Panc1 (cell line): Measurements from ENCODE around the gene UBAC2. TPM values are rescaled to one million over a fixed set of nuclear protein-coding genes. Genes with fewer than 3 reads are reported as not detected.

Experiments used
- ATAC-seq: fragments of 200-7000 bp; cut with Tn5 transposase; 2 replicates; pipeline ENCODE4 v1.9.1; 2020; ENCODE audit warnings: mild to moderate bottlenecking, moderate library complexity
- BruUV-seq: library from RNA; stranded (reverse); fragments of 400-500 nt; replicated peaks from 2 replicates; lab custom pipeline; 2021; lab: Mats Ljungman, UMichigan
- CTCF ChIA-PET: fragments of 300-600 bp; sonication (Branson Sonifier 250); formaldehyde crosslinking; loops from one replicate; lab custom pipeline; 2022; ENCODE audit warnings: antibody characterized with exemption; lab: Charles Lee
- POLR2A ChIA-PET: fragments of 300-600 bp; sonication (Branson Sonifier 250); formaldehyde crosslinking; loops from one replicate; lab custom pipeline; 2022; ENCODE audit warnings: antibody characterized with exemption; lab: Charles Lee
- DNase-seq: peaks from one replicate; pipeline ENCODE4 v3.0.0-alpha.2; 2010; ENCODE audit warnings: low read depth, low spot score
- H3K27ac ChIP-seq: 2 replicates; pipeline ENCODE4 v1.5.1; 2011; ENCODE audit warnings: mild to moderate bottlenecking, low read length, inconsistent platforms
- H3K27me3 ChIP-seq: fragments of 200-500 bp; sonication (Bioruptor generic); 2 replicates; pipeline ENCODE4 v1.6.0; 2014; ENCODE audit warnings: low read length, inconsistent platforms; ENCODE audit not compliant: control insufficient read depth, insufficient read depth
- H3K36me3 ChIP-seq: fragments of 200-500 bp; sonication (Bioruptor generic); 2 replicates; pipeline ENCODE4 v1.5.1; 2014; ENCODE audit warnings: inconsistent platforms, mild to moderate bottlenecking, low read length, moderate library complexity; ENCODE audit not compliant: control insufficient read depth, insufficient read depth
- H3K4me1 ChIP-seq: 2 replicates; pipeline ENCODE4 v1.5.1; 2011; ENCODE audit warnings: inconsistent platforms, mild to moderate bottlenecking, low read length, moderate library complexity; ENCODE audit not compliant: control insufficient read depth, insufficient read depth
- H3K4me3 ChIP-seq, 2 experiments: 2 replicates each; pipeline ENCODE4 v1.5.1; 2011 to 2012; ENCODE audit warnings: low read depth in 2 of 2, low read length in 2 of 2, mild to moderate bottlenecking in 2 of 2, inconsistent platforms in 1 of 2, moderate library complexity in 1 of 2
- H3K9me3 ChIP-seq: fragments of 200-500 bp; sonication (Bioruptor generic); 2 replicates; pipeline ENCODE4 v1.5.1; 2014; ENCODE audit warnings: low read depth, mild to moderate bottlenecking, inconsistent platforms, low read length, moderate library complexity; ENCODE audit not compliant: control insufficient read depth, insufficient read depth
- POLR2AphosphoS5 ChIP-seq: IDR thresholded peaks from 2 replicates; pipeline ENCODE4 v1.6.1; 2012; ENCODE audit warnings: mild to moderate bottlenecking, low read depth, low read length, moderate library complexity
- SIN3A ChIP-seq: IDR thresholded peaks from 2 replicates; pipeline ENCODE4 v1.6.1; 2012; ENCODE audit warnings: low read depth, mild to moderate bottlenecking, low read length, moderate library complexity, borderline replicate concordance; ENCODE audit not compliant: insufficient read depth
- TCF7L2 ChIP-seq: IDR thresholded peaks from 2 replicates; pipeline ENCODE4 v1.6.1; 2011; ENCODE audit warnings: mild to moderate bottlenecking, low read depth, low read length, inconsistent platforms
- in situ Hi-C: cut with HindIII; loops from 2 replicates; pipeline ENCODE4 v1.10.0; 2016; ENCODE audit warnings: low sequenced_read_pairs, low pct_unique_long_range_greater_than_20kb
- intact Hi-C: fragments of 100-400 bp; cut with micrococcal nuclease; formaldehyde crosslinking; loops from one replicate; pipeline ENCODE4 v1.10.0; 2022; ENCODE audit not compliant: unreplicated experiment
- total RNA-seq: library from RNA; stranded (reverse); gene quantifications from one replicate; pipeline ENCODE4 v1.2.1, GENCODE V29; 2021; ENCODE audit not compliant: unreplicated experiment
- TF ChIP-seq, protein P1 (sequence below): fragments of 450-650 bp; IDR thresholded peaks from 2 replicates; pipeline ENCODE4 v1.5.1; 2017; ENCODE audit warnings: mild to moderate bottlenecking
- TF ChIP-seq, protein P2 (sequence below), 2 experiments: IDR thresholded peaks; 2 replicates each; pipeline ENCODE4 v1.6.1; 2011 to 2012; ENCODE audit warnings: low read depth in 2 of 2, control low read depth in 1 of 2, low read length in 1 of 2, mild to moderate bottlenecking in 1 of 2, moderate library complexity in 1 of 2; ENCODE audit not compliant: insufficient read depth in 1 of 2

UBAC2 gene
- total RNA-seq, 1 experiment from 2014 or later, result 40.8 TPM

DNA sequence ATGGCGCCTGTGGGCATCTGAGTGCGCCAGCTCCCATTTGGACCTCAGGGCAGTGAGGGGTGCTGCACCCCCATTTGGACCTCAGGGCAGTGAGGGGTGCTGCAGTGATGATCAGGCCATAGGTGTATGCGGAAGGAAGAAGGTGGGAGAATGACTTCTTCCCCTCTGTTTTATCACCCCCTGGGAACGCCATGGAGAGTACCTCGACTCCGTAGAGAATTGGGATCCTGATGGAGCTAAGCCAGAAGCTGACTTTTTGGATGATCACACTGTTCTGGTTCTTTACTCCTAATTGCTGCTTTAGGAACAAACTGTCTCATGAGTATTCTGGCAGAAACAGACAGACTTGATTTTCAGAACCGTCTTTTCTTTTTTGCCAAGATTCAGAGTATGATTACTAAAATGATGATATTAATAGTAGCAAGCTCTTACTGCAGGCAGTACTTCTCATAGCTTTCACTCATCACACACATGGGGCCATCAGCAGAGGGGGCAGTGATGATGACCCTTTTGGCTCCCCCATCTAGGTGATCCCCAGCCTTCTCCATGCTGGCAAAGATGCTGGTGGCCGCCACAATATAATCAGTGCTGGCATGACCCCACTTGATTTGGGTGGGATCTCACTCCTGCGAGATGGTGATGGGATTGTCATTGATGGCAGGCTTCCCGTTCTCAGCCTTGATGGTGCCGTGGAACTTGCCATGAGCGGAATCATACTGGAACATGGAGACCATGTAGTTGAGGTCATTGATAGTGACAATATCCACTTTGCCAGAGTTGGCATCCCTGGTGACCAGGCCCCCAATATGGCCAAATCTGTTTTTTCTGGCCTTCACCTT lies 10.3 kb upstream of the UBAC2 start:
- BruUV-seq, result no TSS peak
- POLR2A ChIA-PET, result no interaction called here
- no peak for TF ChIP-seq SIN3A
- TF ChIP-seq, protein P1, sequence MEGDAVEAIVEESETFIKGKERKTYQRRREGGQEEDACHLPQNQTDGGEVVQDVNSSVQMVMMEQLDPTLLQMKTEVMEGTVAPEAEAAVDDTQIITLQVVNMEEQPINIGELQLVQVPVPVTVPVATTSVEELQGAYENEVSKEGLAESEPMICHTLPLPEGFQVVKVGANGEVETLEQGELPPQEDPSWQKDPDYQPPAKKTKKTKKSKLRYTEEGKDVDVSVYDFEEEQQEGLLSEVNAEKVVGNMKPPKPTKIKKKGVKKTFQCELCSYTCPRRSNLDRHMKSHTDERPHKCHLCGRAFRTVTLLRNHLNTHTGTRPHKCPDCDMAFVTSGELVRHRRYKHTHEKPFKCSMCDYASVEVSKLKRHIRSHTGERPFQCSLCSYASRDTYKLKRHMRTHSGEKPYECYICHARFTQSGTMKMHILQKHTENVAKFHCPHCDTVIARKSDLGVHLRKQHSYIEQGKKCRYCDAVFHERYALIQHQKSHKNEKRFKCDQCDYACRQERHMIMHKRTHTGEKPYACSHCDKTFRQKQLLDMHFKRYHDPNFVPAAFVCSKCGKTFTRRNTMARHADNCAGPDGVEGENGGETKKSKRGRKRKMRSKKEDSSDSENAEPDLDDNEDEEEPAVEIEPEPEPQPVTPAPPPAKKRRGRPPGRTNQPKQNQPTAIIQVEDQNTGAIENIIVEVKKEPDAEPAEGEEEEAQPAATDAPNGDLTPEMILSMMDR, result no peak
- TF ChIP-seq, protein P2, sequence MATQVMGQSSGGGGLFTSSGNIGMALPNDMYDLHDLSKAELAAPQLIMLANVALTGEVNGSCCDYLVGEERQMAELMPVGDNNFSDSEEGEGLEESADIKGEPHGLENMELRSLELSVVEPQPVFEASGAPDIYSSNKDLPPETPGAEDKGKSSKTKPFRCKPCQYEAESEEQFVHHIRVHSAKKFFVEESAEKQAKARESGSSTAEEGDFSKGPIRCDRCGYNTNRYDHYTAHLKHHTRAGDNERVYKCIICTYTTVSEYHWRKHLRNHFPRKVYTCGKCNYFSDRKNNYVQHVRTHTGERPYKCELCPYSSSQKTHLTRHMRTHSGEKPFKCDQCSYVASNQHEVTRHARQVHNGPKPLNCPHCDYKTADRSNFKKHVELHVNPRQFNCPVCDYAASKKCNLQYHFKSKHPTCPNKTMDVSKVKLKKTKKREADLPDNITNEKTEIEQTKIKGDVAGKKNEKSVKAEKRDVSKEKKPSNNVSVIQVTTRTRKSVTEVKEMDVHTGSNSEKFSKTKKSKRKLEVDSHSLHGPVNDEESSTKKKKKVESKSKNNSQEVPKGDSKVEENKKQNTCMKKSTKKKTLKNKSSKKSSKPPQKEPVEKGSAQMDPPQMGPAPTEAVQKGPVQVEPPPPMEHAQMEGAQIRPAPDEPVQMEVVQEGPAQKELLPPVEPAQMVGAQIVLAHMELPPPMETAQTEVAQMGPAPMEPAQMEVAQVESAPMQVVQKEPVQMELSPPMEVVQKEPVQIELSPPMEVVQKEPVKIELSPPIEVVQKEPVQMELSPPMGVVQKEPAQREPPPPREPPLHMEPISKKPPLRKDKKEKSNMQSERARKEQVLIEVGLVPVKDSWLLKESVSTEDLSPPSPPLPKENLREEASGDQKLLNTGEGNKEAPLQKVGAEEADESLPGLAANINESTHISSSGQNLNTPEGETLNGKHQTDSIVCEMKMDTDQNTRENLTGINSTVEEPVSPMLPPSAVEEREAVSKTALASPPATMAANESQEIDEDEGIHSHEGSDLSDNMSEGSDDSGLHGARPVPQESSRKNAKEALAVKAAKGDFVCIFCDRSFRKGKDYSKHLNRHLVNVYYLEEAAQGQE (IDR thresholded peaks at IDR 0.05; ENCODE audit: insufficient read depth in 1 of 2, low read depth in 2 of 2, low read length in 1 of 2), result no peak
- TF ChIP-seq TCF7L2, result no peak
- no peak for TF ChIP-seq POLR2AphosphoS5

DNA sequence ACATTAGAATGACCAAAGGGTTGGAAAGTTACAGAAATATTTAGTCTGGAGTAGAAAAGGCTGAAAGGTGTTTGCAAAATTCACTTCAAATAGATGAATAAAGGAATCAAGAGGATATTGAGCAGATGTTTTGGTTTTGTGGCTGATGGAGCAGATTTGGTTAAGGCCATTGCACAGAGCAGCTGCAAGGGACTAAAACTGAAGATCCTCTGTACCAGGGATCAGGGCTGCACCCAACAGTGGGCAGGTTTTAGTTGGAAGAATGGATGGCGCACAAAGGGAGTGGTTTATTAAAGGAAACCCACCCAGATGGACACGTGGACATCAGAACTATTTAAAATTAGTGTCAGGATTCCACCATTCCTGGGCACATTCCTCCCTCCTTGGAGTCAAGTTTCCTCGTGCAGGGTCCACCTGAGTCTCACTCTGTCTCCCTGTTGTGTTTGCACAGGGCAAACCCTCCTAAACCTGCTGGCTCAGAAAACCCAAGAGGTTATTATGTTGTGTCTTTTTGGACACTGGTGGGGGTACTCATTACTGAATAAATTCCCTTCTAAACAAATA lies 9.2 kb upstream of the UBAC2 start:
- no TSS peak for BruUV-seq
- H3K36me3 ChIP-seq, result no peaks in the 10 kb centered on the region
- ChIA-PET CTCF (no interaction called here), POLR2A (no interaction called here)
- H3K4me1 ChIP-seq, result no peaks in the 10 kb centered on the region
- no peak overlapping the region for H3K27ac ChIP-seq
- H3K4me3 ChIP-seq, result no peak overlapping the region
- DNase-seq (no peak), ATAC-seq (no peak)
- no peak for TF ChIP-seq TCF7L2
- TF ChIP-seq, protein P2 (IDR thresholded peaks at IDR 0.05; ENCODE audit: insufficient read depth in 1 of 2, low read depth in 2 of 2, low read length in 1 of 2), result no peak
- TF ChIP-seq, protein P1, result no peak
- no peak for TF ChIP-seq SIN3A
- no peak for TF ChIP-seq POLR2AphosphoS5
- intact Hi-C loops, result loop anchor here (5.0 kb wide), 1 partner anchor 76 kb away; no protein-coding TSS in a partner anchor
- no peaks in the 10 kb centered on the region for H3K9me3 ChIP-seq
- H3K27me3 ChIP-seq, result no peaks in the 10 kb centered on the region
- in situ Hi-C loops, result no loop called here

More for the DNA sequence above, 10.3 kb upstream of the UBAC2 start:
- H3K4me1 ChIP-seq, result no peaks in the 10 kb centered on the region
- H3K4me3 ChIP-seq, result no peak overlapping the region
- CTCF ChIA-PET, result no interaction called here
- in situ Hi-C loops, result no loop called here
- intact Hi-C loops, result loop anchor here (5.0 kb wide), 1 partner anchor 77 kb away; no protein-coding TSS in a partner anchor
- no peaks in the 10 kb centered on the region for H3K36me3 ChIP-seq
- DNase-seq (no peak), ATAC-seq (no peak)
- H3K27ac ChIP-seq, result no peak overlapping the region
- no peaks in the 10 kb centered on the region for H3K27me3 ChIP-seq
- H3K9me3 ChIP-seq, result no peaks in the 10 kb centered on the region
